HTERT RPE-1 (cell line): ENCODE measurements around the gene EVC.

Experiments used
- in situ Hi-C: fragments of 300-500 bp; cut with MboI; formaldehyde crosslinking; loops from 4 replicates; pipeline ENCODE4 v1.14.3; 2020; ENCODE audit warnings: low sequenced_read_pairs

The EVC gene

GRCh38 chr4:5730436-5730835, 19.4 kb downstream of the EVC start:
- in situ Hi-C loops, result no loop called here

- in situ Hi-C loops, result no loop called here
These were observed 20.3 kb downstream of the EVC start for GRCh38 chr4:5730993-5731990.

DNA sequence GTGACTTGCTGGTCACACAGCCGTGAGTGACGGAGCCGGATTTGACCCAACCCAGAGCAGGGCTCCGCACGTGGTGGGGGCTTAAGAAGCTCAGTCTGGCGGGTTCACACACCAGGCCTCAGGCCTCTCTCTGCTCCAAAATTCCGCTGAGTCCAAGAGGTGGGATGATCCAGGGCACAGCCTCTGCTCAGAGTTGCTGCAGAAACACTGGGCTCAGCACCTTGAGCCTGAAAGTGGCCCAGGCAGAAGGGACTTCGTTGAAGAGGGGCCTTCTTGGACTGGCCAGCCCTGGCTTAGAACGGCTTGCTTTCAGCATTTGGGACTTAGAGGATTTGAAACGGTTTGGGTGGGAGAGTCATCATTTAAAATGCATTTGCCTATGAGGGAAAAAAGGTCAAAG, 21.2 kb downstream of the EVC start:
- in situ Hi-C loops, result no loop called here

DNA sequence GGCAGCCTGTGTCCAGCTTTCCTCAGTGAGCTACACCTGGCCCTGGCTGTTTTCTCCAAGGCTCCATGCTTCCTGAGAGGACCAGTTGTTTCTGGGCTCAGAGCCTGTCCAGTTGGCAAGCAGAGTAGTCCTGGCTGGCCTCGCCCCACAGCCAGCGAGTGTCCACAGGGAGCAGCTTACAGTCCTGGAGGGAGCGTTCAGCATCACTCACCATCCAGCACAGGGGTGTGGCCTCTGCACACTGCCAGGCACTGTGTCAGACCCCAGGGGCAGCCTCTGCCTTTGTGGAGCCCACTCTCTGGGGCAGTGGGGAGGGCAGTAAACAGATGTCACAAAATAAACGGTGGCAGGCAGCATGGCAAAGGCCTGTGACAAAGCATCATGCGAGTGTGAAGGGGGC, 23.9 kb downstream of the EVC start:
- in situ Hi-C loops, result no loop called here

DNA sequence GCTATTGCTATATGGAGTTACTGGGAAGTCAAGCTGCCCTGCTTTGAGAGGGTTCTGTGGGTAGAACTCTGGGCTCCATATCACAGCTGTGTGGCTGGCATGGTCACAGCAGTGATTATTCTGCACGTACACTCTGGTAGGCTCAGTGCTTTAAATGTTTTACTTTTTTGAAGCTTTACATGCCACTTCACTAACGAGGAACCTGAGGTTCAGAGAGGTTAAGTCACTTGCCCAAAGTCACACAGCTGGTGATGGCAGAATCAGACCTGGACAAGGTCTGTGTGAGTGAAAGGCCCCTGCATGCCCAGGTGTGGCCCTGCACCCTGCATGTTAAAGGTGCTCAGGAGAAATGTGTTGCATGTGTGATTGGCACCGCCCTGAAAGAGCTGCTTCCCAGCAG, 24.5 kb downstream of the EVC start:
- in situ Hi-C loops, result no loop called here

DNA sequence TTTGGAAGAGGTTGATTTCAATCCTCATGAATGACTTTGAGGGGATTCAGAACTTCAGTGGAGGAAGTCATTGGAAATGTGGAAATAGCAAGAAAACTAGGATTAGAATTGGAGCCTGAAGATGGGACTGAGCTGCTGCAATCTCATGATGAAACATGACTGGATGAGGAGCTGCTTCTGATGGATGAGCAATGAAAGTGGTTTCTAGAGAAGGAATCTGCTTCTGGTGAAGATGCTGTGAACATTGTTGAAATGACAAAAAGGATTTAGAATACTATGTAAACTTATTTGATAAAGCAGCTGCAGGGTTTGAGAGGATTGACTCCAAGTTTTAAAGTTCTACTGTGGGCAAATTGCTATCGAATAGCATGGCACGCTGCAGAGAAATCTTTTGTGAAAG, 27.1 kb downstream of the EVC start:
- in situ Hi-C loops, result no loop called here

DNA sequence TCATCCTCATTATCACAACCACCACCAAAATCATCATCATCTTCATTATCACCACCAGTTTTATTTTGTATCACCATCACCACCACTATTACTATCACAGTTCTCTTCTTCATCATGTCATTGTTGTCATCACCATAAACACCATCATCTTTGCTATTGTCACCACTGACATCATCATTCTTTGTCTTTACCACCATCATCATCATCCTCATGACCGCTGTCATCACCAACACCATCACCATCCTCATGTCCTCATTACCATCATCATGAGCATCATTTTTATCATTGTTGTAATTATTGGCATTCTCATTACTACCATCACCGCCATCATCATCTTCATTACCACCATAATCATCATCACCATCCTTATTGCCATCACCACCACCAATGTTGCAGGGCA, 31.4 kb downstream of the EVC start:
- in situ Hi-C loops, result no loop called here

DNA sequence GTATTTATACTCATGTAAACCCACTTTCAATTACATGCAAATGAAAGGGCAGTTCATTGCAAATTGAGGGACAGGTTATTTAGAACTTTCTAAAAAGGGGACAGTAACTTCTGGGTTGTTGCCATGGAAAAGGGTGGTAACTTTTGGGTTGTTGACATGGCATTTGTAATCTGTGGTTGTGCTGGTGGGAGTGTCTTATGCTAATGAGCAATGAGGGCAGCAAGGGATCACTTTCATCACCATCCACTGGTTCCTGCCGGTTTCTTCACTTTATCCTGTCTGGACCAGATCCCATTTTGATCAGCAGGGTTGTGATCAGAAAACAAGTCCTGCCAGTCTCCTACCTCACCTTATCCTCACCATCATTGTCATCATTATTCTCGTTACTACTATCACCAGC, 32.0 kb downstream of the EVC start:
- in situ Hi-C loops, result no loop called here

- in situ Hi-C loops, result no loop called here
These were observed 35.2 kb downstream of the EVC start for GRCh38 chr4:5746250-5746649.

GRCh38 chr4:5746829-5747737, 36.1 kb downstream of the EVC start:
- in situ Hi-C loops, result no loop called here

GRCh38 chr4:5747738-5748375, 36.9 kb downstream of the EVC start:
- in situ Hi-C loops, result no loop called here

DNA sequence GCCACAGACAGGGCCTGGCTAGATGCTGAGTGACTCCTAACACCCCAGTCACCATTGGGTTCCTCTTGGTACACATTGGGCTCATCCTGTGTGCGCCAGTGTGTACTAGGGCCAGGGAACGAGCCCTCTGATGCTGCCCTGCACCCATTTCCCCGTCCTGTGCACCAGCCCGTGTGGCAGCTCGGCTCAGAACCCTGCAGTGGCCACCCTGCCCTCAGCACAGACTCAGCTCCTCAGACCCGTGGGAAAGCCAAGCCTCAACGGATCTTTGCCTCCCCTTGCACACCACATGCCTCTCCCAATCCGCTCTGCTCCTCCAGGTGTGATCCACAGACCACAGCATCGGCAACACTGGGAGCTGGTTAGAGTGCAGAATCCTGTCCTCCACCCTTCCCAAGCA, 38.6 kb downstream of the EVC start:
- in situ Hi-C loops, result no loop called here

DNA sequence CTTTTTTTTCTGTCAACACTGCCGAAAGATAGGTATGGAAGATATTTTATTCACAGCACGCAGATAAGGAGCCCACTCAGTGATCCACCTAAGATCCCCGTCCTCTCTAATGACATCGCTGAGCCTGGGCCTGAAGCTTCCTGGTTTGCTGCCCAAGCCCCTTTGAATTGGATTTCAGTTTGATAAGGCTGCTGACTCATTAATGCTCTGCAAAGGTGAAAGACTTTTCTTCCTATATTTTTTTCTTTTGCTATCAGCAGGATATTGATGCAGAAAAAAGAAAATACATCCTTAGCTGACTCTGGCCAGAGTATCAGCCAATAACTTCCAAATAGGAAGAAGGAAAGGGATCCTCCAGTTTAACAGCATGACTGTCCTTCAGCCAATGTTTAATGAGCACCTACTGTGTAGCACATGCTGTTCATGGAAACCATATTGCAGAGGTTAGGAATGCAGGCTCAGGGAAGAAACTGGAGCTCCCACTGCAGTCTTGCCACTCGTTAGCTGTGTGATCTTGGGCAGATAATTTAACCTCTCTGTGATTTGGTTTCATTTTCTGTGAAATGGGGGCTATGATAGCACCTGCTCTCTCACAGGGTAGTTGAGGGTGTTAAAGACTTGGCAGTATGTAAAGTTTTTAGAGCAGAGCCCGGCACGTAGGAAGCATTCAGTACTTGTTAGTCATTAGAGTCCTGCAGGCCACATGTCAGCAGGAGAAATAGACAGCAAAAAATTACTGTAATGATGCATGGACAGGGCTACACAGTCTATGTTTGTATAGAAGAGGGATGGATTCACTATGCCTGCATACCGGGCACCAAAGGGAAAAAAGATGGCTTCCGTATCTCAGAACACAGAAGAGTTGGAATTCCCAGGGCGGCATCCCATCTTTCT, 39.3 kb downstream of the EVC start:
- in situ Hi-C loops, result no loop called here

DNA sequence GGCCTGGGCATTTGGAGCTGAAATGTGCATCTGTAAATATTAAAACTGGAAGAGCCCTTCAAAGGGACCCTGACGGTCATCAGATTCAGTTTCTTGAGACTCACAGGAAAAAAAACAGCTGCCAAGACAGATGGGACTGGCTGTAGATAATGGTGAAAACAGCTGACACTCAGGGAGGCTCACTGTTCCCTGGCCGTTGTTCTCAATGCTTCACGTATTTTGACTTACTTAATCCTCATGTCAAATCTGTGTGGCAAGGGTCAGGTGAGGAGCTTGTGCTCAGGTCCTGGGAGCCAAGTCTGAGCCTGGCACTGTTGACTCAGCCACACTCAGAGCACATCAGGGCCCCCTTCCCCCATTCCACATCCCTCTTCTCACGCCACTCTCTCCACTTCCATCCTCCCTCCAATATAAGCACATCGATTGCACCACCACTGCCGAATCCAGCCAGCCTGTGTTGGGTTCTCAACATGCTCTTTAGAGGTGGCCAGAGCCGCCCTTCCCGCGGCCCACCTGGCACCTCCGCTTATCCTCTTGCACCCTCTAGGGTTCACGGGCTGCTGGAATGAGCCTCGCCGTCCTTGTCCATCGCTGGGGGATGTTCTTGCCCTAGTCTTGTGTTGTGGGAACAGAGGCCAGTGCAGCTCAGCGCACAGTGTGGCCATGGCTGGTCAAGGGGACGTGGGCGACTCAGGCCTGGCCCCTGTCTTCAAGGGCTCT, 40.1 kb downstream of the EVC start:
- in situ Hi-C loops, result no loop called here

- in situ Hi-C loops, result no loop called here
These were observed 40.8 kb downstream of the EVC start for GRCh38 chr4:5751666-5752375.

DNA sequence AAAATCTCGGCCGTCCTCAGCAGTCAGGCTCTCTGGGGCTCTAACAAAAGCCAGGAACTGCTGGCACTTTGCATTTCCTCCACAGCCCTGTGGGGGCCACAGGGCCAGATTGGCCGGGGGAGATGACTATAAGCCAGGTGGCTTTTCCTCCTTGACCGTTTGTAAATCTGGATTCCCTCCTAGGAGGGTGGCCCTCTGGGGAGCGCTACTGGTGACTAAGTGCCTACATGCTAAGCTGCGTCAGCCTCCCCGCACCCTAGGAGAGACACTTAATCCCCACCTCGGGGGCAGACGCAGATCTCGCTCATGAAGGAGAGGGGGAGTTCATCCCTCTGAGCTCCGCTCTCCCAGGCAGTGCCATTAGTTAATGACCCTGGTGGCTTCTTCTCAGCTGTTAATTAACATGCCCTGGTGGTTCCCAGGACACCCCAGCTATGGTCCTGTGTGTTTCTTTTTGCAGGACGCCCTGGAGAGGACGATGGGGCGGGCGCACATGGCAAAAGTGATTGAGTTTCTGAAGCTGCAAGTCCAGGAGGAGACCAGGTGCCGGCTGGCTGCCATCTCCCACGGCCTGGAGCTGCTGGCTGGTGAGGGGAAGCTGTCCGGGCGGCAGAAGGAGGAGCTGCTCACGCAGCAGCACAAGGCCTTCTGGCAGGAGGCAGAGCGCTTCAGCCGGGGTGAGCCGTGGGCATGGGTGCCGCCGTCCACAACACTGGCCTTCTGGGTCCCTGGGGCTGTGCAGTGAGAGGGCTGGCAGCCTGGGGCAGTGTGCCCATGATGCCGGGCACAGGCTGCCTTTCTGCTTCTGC, 41.6 kb downstream of the EVC start:
- in situ Hi-C loops, result no loop called here

DNA sequence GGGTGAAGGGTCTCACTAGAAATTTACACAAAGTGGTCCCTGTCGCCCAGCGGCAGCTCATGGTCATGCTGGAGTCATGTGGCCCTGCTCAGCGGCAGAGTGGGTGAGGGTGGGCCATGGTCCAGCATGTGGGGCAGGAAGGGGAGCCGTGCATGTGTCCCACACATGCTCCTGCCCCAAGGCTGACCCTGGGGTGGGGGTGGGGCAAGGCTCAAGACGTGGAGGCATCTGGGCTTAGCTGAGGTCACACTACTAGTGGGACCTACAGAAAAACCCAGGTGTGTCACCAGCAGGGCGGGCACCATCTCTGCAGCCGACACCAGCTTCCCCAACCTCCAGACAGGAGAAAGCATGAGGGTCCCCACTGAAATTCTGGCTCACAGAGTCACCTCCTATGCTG, 42.4 kb downstream of the EVC start:
- in situ Hi-C loops, result no loop called here
